Right ventricle myocardium superior (tissue), 1 donor: ENCODE results near the gene ZNF274. TPM values are rescaled to one million over a fixed set of nuclear protein-coding genes. Genes with fewer than 3 reads are reported as not detected.

Source experiments
- ATAC-seq: fragments of 200-7000 bp; cut with Tn5 transposase; one replicate; pipeline ENCODE4 v1.9.1; 2020; ENCODE audit warnings: mild to moderate bottlenecking; ENCODE audit not compliant: poor library complexity
- DNase-seq: peaks from one replicate; pipeline ENCODE4 v3.0.0-alpha.2; 2020
- intact Hi-C: fragments of 100-400 bp; cut with DNase I; formaldehyde crosslinking; loops from one replicate; pipeline ENCODE4 v1.11.2; 2022
- total RNA-seq: library from RNA; stranded (reverse); fragmentation: NEBNext Ultra II Directional; extraction: Animal tissue kit (Norgen Biotek cat#: 25700); gene quantifications from one replicate; pipeline ENCODE4 v1.2.1, GENCODE V29; 2021
- donor health status: DM: no; HTN: yes; CAD: no; lungs with severe emphysema.

ZNF274 gene
- total RNA-seq, 1 donor from 2014 or later: 17.4 TPM

- intact Hi-C loops: loop anchor here (10.0 kb wide), 2 partner anchors 67 to 137 kb away; no protein-coding TSS in a partner anchor
- DNase-seq: no peak
- no peak for ATAC-seq
Observed at GRCh38 chr19:58261968-58262921, 79.4 kb downstream of the ZNF274 start.

DNA sequence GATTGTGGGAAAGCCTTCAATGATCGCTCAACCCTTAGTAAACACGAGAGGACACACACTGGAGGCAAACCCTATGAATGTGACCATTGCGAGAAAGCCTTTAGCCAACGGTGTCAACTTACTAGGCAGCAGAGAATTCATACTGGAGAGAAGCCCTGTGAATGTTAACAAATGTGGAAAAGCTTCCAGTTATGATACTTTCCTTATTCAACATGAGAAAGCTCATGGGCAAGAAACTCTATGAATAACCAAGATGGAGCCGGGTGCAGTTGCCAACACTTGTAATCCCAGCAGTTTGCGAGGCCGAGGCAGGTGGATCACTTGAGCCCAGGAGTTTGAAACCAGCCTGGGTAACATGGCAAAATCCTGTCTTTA lies 80.0 kb downstream of the ZNF274 start:
- intact Hi-C loops: loop anchor here (10.0 kb wide), 2 partner anchors 68 to 138 kb away; no protein-coding TSS in a partner anchor
- DNase-seq (no peak), ATAC-seq (no peak)

Other genes with a start within 250 kb of the ZNF274 start
- gene ZNF418, start 247.7 kb upstream of the ZNF274 start, total RNA-seq: 13.5 TPM
- 9.1 TPM for gene ZNF256, start 235.4 kb upstream of the ZNF274 start, total RNA-seq
- 2.4 TPM for gene C19orf18, start 208.5 kb upstream of the ZNF274 start, total RNA-seq
- gene ZNF606, start 180.2 kb upstream of the ZNF274 start, total RNA-seq: 15.0 TPM
- not detected for gene ZSCAN1, start 149.0 kb upstream of the ZNF274 start, total RNA-seq
- 3.4 TPM for gene ZNF135, start 123.8 kb upstream of the ZNF274 start, total RNA-seq
- gene ZSCAN18, start 84.8 kb upstream of the ZNF274 start, total RNA-seq: 60.5 TPM
- gene ZNF329, start 32.3 kb upstream of the ZNF274 start, total RNA-seq: 6.5 TPM
- 24.9 TPM for gene ZNF544, start 45.9 kb downstream of the ZNF274 start, total RNA-seq
- 4.6 TPM for gene ZNF8, start 95.9 kb downstream of the ZNF274 start, total RNA-seq
- gene ERVK3-1, start 122.3 kb downstream of the ZNF274 start, total RNA-seq: 20.0 TPM
- gene ZSCAN22, start 143.9 kb downstream of the ZNF274 start, total RNA-seq: 1.7 TPM
- gene A1BG, start 170.4 kb downstream of the ZNF274 start, total RNA-seq: 4.1 TPM
- gene ZNF497, start 179.7 kb downstream of the ZNF274 start, total RNA-seq: 0.30 TPM
- 0.13 TPM for gene ZNF837, start 198.0 kb downstream of the ZNF274 start, total RNA-seq
- gene RPS5, start 204.2 kb downstream of the ZNF274 start, total RNA-seq: 481 TPM
- gene RNF225, start 212.6 kb downstream of the ZNF274 start, total RNA-seq: not detected
- 16.1 TPM for gene ZNF584, start 225.6 kb downstream of the ZNF274 start, total RNA-seq